Umbilical cord (tissue), 2 donors: ENCODE data around the gene KDELR3. TPM values are rescaled to one million over a fixed set of nuclear protein-coding genes. Genes with fewer than 3 reads are reported as not detected.

Experiments used
- DNase-seq: peaks from one replicate; pipeline ENCODE4 v3.0.0-alpha.2; 2015; ENCODE audit warnings: low spot score
- total RNA-seq: library from RNA; depleted of rRNA; stranded (reverse); fragments of >200 nt; gene quantifications from one replicate; pipeline ENCODE4 v1.2.3, GENCODE V29; 2014; ENCODE audit warnings: low replicate concordance; ENCODE audit not compliant: insufficient read depth

The KDELR3 gene
- total RNA-seq, 1 donor from 2014 or later: 71.7 TPM

- no peak for DNase-seq
Measured at GRCh38 chr22:38518620-38519019, 50.7 kb downstream of the KDELR3 start.

- DNase-seq: no peak
Measured at GRCh38 chr22:38519453-38520250, 51.8 kb downstream of the KDELR3 start.

GRCh38 chr22:38523029-38523428 lies 55.1 kb downstream of the KDELR3 start:
- no peak for DNase-seq

DNA sequence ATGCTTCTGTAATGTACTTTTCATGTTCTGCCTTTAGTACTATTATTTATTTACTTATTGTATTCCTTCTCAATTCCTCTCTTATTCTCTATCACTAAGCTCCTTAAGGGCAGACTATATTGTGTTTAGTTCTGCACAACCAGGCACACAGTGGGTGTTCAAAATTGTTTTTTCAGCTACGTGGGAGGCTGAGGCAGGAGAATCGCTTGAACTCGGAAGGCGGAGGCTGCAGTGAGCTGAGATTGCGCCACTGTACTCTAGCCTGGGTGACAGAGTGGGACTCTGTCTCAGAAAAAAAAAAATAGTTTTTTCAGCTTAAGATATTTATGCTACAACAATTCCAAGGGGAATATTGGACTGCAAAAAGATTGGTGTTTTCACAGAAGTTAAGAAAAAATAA lies 55.6 kb downstream of the KDELR3 start:
- no peak for DNase-seq

- DNase-seq: no peak
Measured at GRCh38 chr22:38524429-38524828, 56.5 kb downstream of the KDELR3 start.

- DNase-seq: no peak
Measured at GRCh38 chr22:38531251-38531938, 63.5 kb downstream of the KDELR3 start.

Other genes starting within 250 kb of the KDELR3 start
- 42.1 TPM for gene TMEM184B, start 195.1 kb upstream of the KDELR3 start, total RNA-seq
- gene CSNK1E, start 150.7 kb upstream of the KDELR3 start, total RNA-seq: 63.1 TPM
- gene KCNJ4, start 12.9 kb upstream of the KDELR3 start, total RNA-seq: not detected
- gene DDX17, start 38.2 kb downstream of the KDELR3 start, total RNA-seq: 353 TPM
- 4.6 TPM for gene DMC1, start 102.1 kb downstream of the KDELR3 start, total RNA-seq
- 3.1 TPM for gene FAM227A, start 188.3 kb downstream of the KDELR3 start, total RNA-seq
- gene CBY1, start 188.5 kb downstream of the KDELR3 start, total RNA-seq: 38.5 TPM
- gene TOMM22, start 213.9 kb downstream of the KDELR3 start, total RNA-seq: 36.1 TPM
- gene JOSD1, start 232.8 kb downstream of the KDELR3 start, total RNA-seq: 44.5 TPM
- 17.1 TPM for gene GTPBP1, start 237.8 kb downstream of the KDELR3 start, total RNA-seq